Smooth muscle cell (in vitro differentiated cells): ENCODE measurements around the gene APOBEC4. TPM values are rescaled to one million over a fixed set of nuclear protein-coding genes. Genes with fewer than 3 reads are reported as not detected.
A peak's percentile ranks its signal among the peaks of the same experiment; 100 is the strongest.
"Not testable (repeated sequence)": the region's sequence is repeated elsewhere in the genome, so short reads cannot be mapped to it uniquely, and the experiment has no call there.

ENCODE experiments used
- DNase-seq: peaks from one replicate; lab custom pipeline; 2025; ENCODE audit not compliant: unreplicated experiment; lab: John Stamatoyannopoulos, UW
- H2AFZ ChIP-seq: fragments of 200-600 bp; sonication (generic); 2 replicates; pipeline ENCODE4 v1.6.0; 2016; ENCODE audit warnings: antibody characterized with exemption, low read depth, mild to moderate bottlenecking
- H3F3A ChIP-seq: fragments of 200-600 bp; sonication (generic); 2 replicates; pipeline ENCODE4 v1.6.0; 2017; ENCODE audit warnings: antibody characterized with exemption, low read depth
- H3K27ac ChIP-seq: fragments of 200-600 bp; sonication (generic); 2 replicates; pipeline ENCODE4 v1.5.1; 2016; ENCODE audit warnings: low read depth, mild to moderate bottlenecking
- H3K27me3 ChIP-seq: fragments of 200-600 bp; sonication (generic); 2 replicates; pipeline ENCODE4 v1.6.1; 2016; ENCODE audit warnings: low read depth, mild to moderate bottlenecking
- H3K36me3 ChIP-seq: fragments of 200-600 bp; sonication (generic); 2 replicates; pipeline ENCODE4 v1.5.1; 2016; ENCODE audit warnings: low read depth
- H3K4me1 ChIP-seq: fragments of 200-600 bp; sonication (generic); 2 replicates; pipeline ENCODE4 v1.5.1; 2016; ENCODE audit warnings: low read depth
- H3K4me2 ChIP-seq: fragments of 200-600 bp; sonication (generic); 2 replicates; pipeline ENCODE4 v1.6.0; 2016; ENCODE audit warnings: mild to moderate bottlenecking
- H3K4me3 ChIP-seq: fragments of 200-600 bp; sonication (generic); 2 replicates; pipeline ENCODE4 v1.5.1; 2016; ENCODE audit warnings: mild to moderate bottlenecking
- H3K79me2 ChIP-seq: fragments of 200-600 bp; sonication (generic); 2 replicates; pipeline ENCODE4 v1.6.0; 2016; ENCODE audit warnings: low read depth, mild to moderate bottlenecking
- H3K9ac ChIP-seq: fragments of 200-600 bp; sonication (generic); 2 replicates; pipeline ENCODE4 v1.6.0; 2016; ENCODE audit warnings: low read depth
- H3K9me3 ChIP-seq: fragments of 200-600 bp; sonication (generic); replicated peaks from 2 replicates; pipeline ENCODE4 v1.5.1; 2016; ENCODE audit warnings: low read depth
- H4K20me1 ChIP-seq: fragments of 200-600 bp; sonication (generic); 2 replicates; pipeline ENCODE4 v1.6.0; 2016; ENCODE audit warnings: low read depth
- CTCF ChIP-seq: fragments of 200-600 bp; sonication (generic); IDR thresholded peaks from 2 replicates; pipeline ENCODE4 v1.5.1; 2017; ENCODE audit warnings: borderline replicate concordance, mild to moderate bottlenecking, antibody characterized with exemption; ENCODE audit not compliant: insufficient read depth, poor library complexity, severe bottlenecking
- WGBS: methylation state at CpG from one replicate; pipeline ENCODE4 v1.1.7; 2016; ENCODE audit warnings: low lambda C conversion rate; 5-methylcytosine and 5-hydroxymethylcytosine counted together
- polyA plus RNA-seq: library from polyadenylated mRNA; unstranded; fragments of >200 nt; fragmentation: Nextera tagmentation; extraction: Ambion mirVana; gene quantifications from 2 replicates; pipeline ENCODE4 v1.2.1, GENCODE V29; 2016
- total RNA-seq: library from RNA; depleted of rRNA; stranded (reverse); fragments of >200 nt; gene quantifications from 2 replicates; pipeline ENCODE4 v1.2.3, GENCODE V29; 2014

The APOBEC4 gene
- total and polyA plus RNA-seq, 2 experiments from 2014 or later, result not detected

- peaks cover 18% of the 10 kb centered on the region for H3F3A ChIP-seq
- peaks cover 80% of the 10 kb centered on the region for H4K20me1 ChIP-seq
- H3K9me3 ChIP-seq, result no peaks in the 10 kb centered on the region
- H3K27me3 ChIP-seq, result no peaks in the 10 kb centered on the region
- peaks cover 41% of the 10 kb centered on the region for H3K79me2 ChIP-seq
- no peak for TF ChIP-seq CTCF
- H2AFZ ChIP-seq, result no peak overlapping the region
- DNase-seq, result no peak
- no peak overlapping the region for H3K27ac ChIP-seq
- no peak overlapping the region for H3K4me3 ChIP-seq
- no peak overlapping the region for H3K4me2 ChIP-seq
- no peak overlapping the region for H3K9ac ChIP-seq
- peaks cover 20% of the 10 kb centered on the region for H3K36me3 ChIP-seq
- peaks cover 21% of the 10 kb centered on the region for H3K4me1 ChIP-seq
These were observed 24.6 kb downstream of the APOBEC4 start for GRCh38 chr1:183628537-183628936.

- not testable (repeated sequence) for H3K4me2 ChIP-seq, H3K4me1 ChIP-seq, H3K27me3 ChIP-seq, H3K4me3 ChIP-seq, H2AFZ ChIP-seq, DNase-seq, H3K9me3 ChIP-seq, H3K27ac ChIP-seq, H3K9ac ChIP-seq
- WGBS, result 96% methylated on average over 3 of the region's 3 CpGs
- peaks cover 56% of the 10 kb centered on the region for H4K20me1 ChIP-seq
- peaks cover 20% of the 10 kb centered on the region for H3K36me3 ChIP-seq
- peaks cover 18% of the 10 kb centered on the region for H3K79me2 ChIP-seq
- H3F3A ChIP-seq, result peaks cover 18% of the 10 kb centered on the region
These were observed 26.9 kb downstream of the APOBEC4 start for GRCh38 chr1:183626236-183626635.

GRCh38 chr1:183622884-183623785 lies 30.0 kb downstream of the APOBEC4 start:
- Histone ChIP-seq H3K79me2 (no peaks in the 10 kb centered on the region), H3K9ac (no peak overlapping the region), H3F3A (peaks cover 13% of the 10 kb centered on the region), H3K4me1 (no peaks in the 10 kb centered on the region), H3K27ac (no peak overlapping the region), H2AFZ (no peak overlapping the region), H4K20me1 (peaks cover 30% of the 10 kb centered on the region), H3K9me3 (no peaks in the 10 kb centered on the region), H3K4me3 (no peak overlapping the region), H3K27me3 (no peaks in the 10 kb centered on the region), H3K36me3 (no peaks in the 10 kb centered on the region), H3K4me2 (no peak overlapping the region)
- no peak for DNase-seq
- peak; percentile 49 for TF ChIP-seq CTCF
- WGBS, result 69% methylated on average over 10 of the region's 10 CpGs

GRCh38 chr1:183622013-183622412 lies 31.1 kb downstream of the APOBEC4 start:
- Histone ChIP-seq H3K4me2 (no peak overlapping the region), H3K9me3 (no peaks in the 10 kb centered on the region), H3K27me3 (no peaks in the 10 kb centered on the region), H3K9ac (no peak overlapping the region), H3K4me1 (no peaks in the 10 kb centered on the region), H3K79me2 (no peaks in the 10 kb centered on the region), H2AFZ (no peak overlapping the region), H3K4me3 (no peak overlapping the region), H4K20me1 (peaks cover 21% of the 10 kb centered on the region), H3K36me3 (no peaks in the 10 kb centered on the region), H3F3A (peaks cover 13% of the 10 kb centered on the region), H3K27ac (no peak overlapping the region)
- 81% methylated on average over 1 of the region's 1 CpG for WGBS
- TF ChIP-seq CTCF, result no peak
- DNase-seq, result no peak
